Endodermal cell (in vitro differentiated cells): Measurements from ENCODE around the gene ZNF343. TPM values are rescaled to one million over a fixed set of nuclear protein-coding genes. Genes with fewer than 3 reads are reported as not detected.

Experiments used
- DNase-seq: peaks from one replicate; pipeline ENCODE4 v3.0.0-alpha.2; 2017
- H3K27ac ChIP-seq: 2 replicates; pipeline ENCODE4 v1.5.1; 2013; ENCODE audit warnings: mild to moderate bottlenecking, low read depth, low read length, moderate library complexity
- H3K27me3 ChIP-seq: 2 replicates; pipeline ENCODE4 v1.6.1; 2013; ENCODE audit warnings: mild to moderate bottlenecking, low read length, moderate library complexity; ENCODE audit not compliant: insufficient read depth, control insufficient read depth, poor library complexity, severe bottlenecking
- H3K36me3 ChIP-seq: 2 replicates; pipeline ENCODE4 v1.7.0; 2013; ENCODE audit warnings: mild to moderate bottlenecking, low read length, moderate library complexity; ENCODE audit not compliant: control insufficient read depth, insufficient read depth
- H3K4me1 ChIP-seq: one replicate; pipeline ENCODE4 v1.7.0; 2013; ENCODE audit warnings: low read length; ENCODE audit not compliant: control insufficient read depth, insufficient read depth
- H3K4me3 ChIP-seq: 2 replicates; pipeline ENCODE4 v1.5.1; 2013; ENCODE audit warnings: mild to moderate bottlenecking, low read length, moderate library complexity
- H3K9ac ChIP-seq: 2 replicates; pipeline ENCODE4 v1.6.1; 2013; ENCODE audit warnings: mild to moderate bottlenecking, low read length, moderate library complexity; ENCODE audit not compliant: poor library complexity, severe bottlenecking; ENCODE audit errors: extremely low read depth
- H3K9me3 ChIP-seq: 2 replicates; pipeline ENCODE4 v1.6.1; 2013; ENCODE audit warnings: mild to moderate bottlenecking, low read length, moderate library complexity; ENCODE audit not compliant: control insufficient read depth
- H3K27ac Mint-ChIP-seq: 2 replicates; pipeline ENCODE4 v1.8.0; 2020; ENCODE audit warnings: mixed read lengths
- H3K27me3 Mint-ChIP-seq: 2 replicates; pipeline ENCODE4 v1.8.0; 2021; ENCODE audit warnings: mild to moderate bottlenecking, mixed read lengths; ENCODE audit not compliant: insufficient read depth
- H3K36me3 Mint-ChIP-seq: 2 replicates; pipeline ENCODE4 v1.8.0; 2020; ENCODE audit warnings: low read depth, mixed read lengths
- H3K4me1 Mint-ChIP-seq: 2 replicates; pipeline ENCODE4 v1.8.0; 2020; ENCODE audit warnings: mixed read lengths
- H3K4me3 Mint-ChIP-seq: 2 replicates; pipeline ENCODE4 v1.8.0; 2020; ENCODE audit warnings: mild to moderate bottlenecking, moderate library complexity, mixed read lengths
- H3K9me3 Mint-ChIP-seq: 2 replicates; pipeline ENCODE4 v1.8.0; 2020; ENCODE audit warnings: mild to moderate bottlenecking, mixed read lengths
- CTCF ChIP-seq: fragments of 200-600 bp; sonication (generic); conservative IDR thresholded peaks from 2 replicates; pipeline ENCODE4 v1.5.0; 2021; ENCODE audit warnings: antibody characterized with exemption, mild to moderate bottlenecking
- WGBS, 2 experiments: methylation state at CpG; one replicate each; pipeline versions ENCODE4 v1.1.5 to v1.1.7; 2013; ENCODE audit warnings: missing lambda C conversion rate in 2 of 2, mixed read lengths in 1 of 2; ENCODE audit not compliant: insufficient coverage in 1 of 2, insufficient read length in 1 of 2; 5-methylcytosine and 5-hydroxymethylcytosine counted together
- total RNA-seq, 2 donors: library from RNA; stranded (reverse); fragmentation: NEBNext Ultra II Directional in 1 of 2; extraction: Animal tissue kit (Norgen Biotek cat#: 25700) in 1 of 2; gene quantifications; 2 replicates in 1 of 2; 3 replicates in 1 of 2; pipeline ENCODE4 v1.2.1, GENCODE V29; 2021

The ZNF343 gene
- total RNA-seq, 2 donors from 2014 or later: 6.9 to 10.1 TPM

- H3K4me1 Mint-ChIP-seq: peaks cover 15% of the 10 kb centered on the region
- DNase-seq: no peak
- WGBS, 2 experiments: 84 to 89% methylated on average over 7 to 8 of the region's 8 CpGs
- Histone ChIP-seq H3K27me3 (peaks cover 18% of the 10 kb centered on the region), H3K27ac (no peak overlapping the region), H3K9me3 (no peaks in the 10 kb centered on the region), H3K4me3 (no peak overlapping the region), H3K36me3 (no peaks in the 10 kb centered on the region), H3K9ac (no peak overlapping the region), H3K4me1 (peaks cover 10% of the 10 kb centered on the region)
- H3K4me3 Mint-ChIP-seq: no peak overlapping the region
- no peaks in the 10 kb centered on the region for H3K9me3 Mint-ChIP-seq
- H3K27ac Mint-ChIP-seq: no peak overlapping the region
- H3K36me3 Mint-ChIP-seq: no peaks in the 10 kb centered on the region
- peaks cover 73% of the 10 kb centered on the region for H3K27me3 Mint-ChIP-seq
- no peak for TF ChIP-seq CTCF
Measured at GRCh38 chr20:2538931-2539720, 30.4 kb upstream of the ZNF343 start.

GRCh38 chr20:2538356-2538755 is 29.6 kb upstream of the ZNF343 start:
- no peak overlapping the region for H3K27ac Mint-ChIP-seq
- H3K36me3 Mint-ChIP-seq: no peaks in the 10 kb centered on the region
- H3K27me3 Mint-ChIP-seq: peaks cover 75% of the 10 kb centered on the region

GRCh38 chr20:2537101-2537500 is 28.4 kb upstream of the ZNF343 start:
- H3K36me3 Mint-ChIP-seq: no peaks in the 10 kb centered on the region
- Histone ChIP-seq H3K27ac (no peak overlapping the region), H3K9ac (no peak overlapping the region), H3K4me3 (no peak overlapping the region), H3K36me3 (no peaks in the 10 kb centered on the region), H3K9me3 (no peaks in the 10 kb centered on the region), H3K4me1 (peaks cover 8% of the 10 kb centered on the region), H3K27me3 (peaks cover 14% of the 10 kb centered on the region)
- 93 to 100% methylated on average over 1 to 5 of the region's 5 CpGs for WGBS, 2 experiments
- DNase-seq: no peak
- no peak overlapping the region for H3K4me3 Mint-ChIP-seq
- peaks cover 82% of the 10 kb centered on the region for H3K27me3 Mint-ChIP-seq
- no peak overlapping the region for H3K27ac Mint-ChIP-seq
- H3K9me3 Mint-ChIP-seq: no peaks in the 10 kb centered on the region
- TF ChIP-seq CTCF: no peak
- H3K4me1 Mint-ChIP-seq: peaks cover 22% of the 10 kb centered on the region

More at GRCh38 chr20:2538356-2538755, 29.6 kb upstream of the ZNF343 start:
- Mint-ChIP-seq H3K4me1 (peaks cover 22% of the 10 kb centered on the region), H3K9me3 (no peaks in the 10 kb centered on the region), H3K4me3 (no peak overlapping the region)
- DNase-seq: no peak
- peaks cover 10% of the 10 kb centered on the region for H3K4me1 ChIP-seq
- TF ChIP-seq CTCF: no peak
- no peak overlapping the region for H3K9ac ChIP-seq
- peaks cover 18% of the 10 kb centered on the region for H3K27me3 ChIP-seq
- 64 to 85% methylated on average over 2 to 12 of the region's 12 CpGs for WGBS, 2 experiments
- no peak overlapping the region for H3K4me3 ChIP-seq
- H3K9me3 ChIP-seq: no peaks in the 10 kb centered on the region
- H3K36me3 ChIP-seq: no peaks in the 10 kb centered on the region
- H3K27ac ChIP-seq: no peak overlapping the region
